ENCODE results near the gene CPSF2.
"Not testable (repeated sequence)": the region's sequence is repeated elsewhere in the genome, so short reads cannot be mapped to it uniquely, and the experiment has no call there.

CPSF2 gene

DNA sequence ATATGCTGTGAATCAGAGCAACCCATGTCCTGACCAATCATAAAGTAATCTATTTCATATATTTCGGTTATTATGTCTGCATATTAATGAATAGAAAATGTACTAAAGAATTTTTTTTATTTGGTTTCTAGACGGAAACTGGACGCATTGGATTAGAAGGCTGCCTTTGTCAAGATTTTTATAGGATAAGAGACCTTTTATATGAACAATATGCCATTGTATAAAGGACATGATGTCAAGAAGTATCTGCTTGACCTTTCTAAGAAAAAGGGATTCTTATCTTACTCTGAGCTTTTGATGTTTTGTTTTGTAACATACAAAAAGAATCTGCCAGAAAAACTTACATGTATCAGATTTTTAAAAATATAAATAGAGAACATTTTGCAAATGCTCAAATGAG is 39.8 kb downstream of the CPSF2 start:
- DNase-seq, result no peak

DNA sequence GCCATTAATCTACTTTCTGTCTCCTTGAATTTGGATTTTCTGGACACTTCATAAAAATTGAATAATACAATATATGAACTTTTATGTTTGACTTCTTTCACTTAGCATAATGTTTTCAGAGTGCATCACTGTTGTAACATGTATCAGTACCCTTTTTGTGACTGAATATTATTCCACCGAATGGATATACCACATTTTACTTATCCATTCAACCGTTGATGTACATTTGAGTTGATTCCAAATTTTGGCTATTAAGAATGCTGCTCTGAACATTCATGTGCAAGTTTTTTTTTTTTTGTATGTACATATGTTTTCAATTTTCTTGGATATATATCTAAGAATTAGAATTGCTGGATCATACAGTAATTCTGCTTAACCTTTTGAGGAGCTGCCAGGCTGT is 43.2 kb downstream of the CPSF2 start:
- DNase-seq, result no peak

DNA sequence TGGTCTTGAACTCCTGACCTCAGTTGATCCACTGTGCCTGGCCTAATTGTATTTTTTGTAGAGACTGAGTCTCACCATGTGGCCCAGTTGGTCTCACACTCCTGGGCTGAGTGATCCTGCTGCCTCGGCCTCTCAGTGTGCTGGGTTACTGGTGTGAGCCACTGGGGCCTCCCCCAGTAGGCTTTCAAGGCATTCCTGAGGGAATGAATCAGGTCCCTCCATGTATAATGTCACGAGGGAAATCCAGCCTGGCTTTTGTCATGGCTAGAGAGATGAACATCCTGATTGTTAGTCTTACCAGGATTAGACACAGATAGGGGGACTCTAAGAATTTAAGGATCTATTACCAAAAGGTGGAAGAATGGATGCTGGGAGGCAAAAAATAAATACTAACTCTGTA is 51.9 kb downstream of the CPSF2 start:
- no peak for DNase-seq

DNA sequence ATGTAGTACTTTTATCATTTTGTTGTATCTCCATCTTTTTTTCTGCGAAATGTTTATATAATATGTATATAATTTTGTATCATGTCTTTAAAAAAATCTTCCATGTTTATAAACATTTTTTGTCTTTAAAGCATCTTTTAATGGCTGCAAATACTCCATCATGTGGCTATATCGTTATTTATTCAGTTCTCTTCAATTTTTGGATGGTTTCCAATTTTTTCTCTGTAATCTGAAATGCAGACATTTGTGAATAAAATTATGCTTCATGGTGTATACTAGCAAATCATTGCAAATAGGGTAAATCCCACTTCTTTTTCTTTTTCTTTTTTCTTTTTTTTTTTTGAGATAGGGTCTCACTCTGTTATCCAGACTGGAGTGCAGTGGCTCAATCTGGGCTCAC is 54.0 kb downstream of the CPSF2 start:
- peak; percentile 11 for DNase-seq

DNA sequence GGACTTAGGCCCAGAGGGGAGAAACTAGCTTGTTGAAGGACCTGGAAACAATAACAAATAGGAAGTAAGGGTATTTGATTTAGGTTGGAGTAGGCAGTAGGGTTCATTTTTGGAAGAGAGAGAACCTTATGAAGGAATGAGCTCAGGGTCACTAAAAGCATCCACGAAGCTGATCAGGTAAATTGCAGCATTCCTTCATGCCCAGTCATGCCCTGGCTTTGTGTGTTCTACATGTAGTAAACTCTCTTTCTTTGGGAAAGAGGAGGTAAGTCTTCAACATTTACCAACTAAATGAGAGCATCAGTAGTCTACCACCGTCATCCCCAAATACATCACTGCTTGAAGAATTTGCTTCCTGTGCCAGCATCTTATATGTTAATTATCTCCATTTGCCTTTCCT is 54.7 kb downstream of the CPSF2 start:
- no peak for DNase-seq

DNA sequence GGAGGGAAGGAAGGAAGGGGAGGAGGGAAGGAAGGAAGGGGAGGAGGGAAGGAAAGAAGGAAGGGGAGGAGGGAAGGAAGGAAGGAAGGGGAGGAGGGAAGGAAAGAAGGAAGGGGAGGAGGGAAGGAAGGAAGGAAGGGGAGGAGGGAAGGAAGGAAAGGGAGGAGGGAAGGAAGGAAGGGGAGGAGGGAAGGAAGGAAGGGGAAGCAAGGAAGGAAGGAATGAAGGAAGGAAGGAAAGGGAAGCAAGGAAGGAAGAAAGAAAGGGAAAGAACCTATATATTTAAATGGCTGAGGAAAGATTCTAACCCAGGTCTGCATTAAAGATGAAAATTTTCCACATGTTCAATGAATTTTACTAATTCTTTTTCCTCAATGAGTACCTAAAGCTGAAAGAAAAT is 57.4 kb downstream of the CPSF2 start:
- DNase-seq, result not testable (repeated sequence)

DNA sequence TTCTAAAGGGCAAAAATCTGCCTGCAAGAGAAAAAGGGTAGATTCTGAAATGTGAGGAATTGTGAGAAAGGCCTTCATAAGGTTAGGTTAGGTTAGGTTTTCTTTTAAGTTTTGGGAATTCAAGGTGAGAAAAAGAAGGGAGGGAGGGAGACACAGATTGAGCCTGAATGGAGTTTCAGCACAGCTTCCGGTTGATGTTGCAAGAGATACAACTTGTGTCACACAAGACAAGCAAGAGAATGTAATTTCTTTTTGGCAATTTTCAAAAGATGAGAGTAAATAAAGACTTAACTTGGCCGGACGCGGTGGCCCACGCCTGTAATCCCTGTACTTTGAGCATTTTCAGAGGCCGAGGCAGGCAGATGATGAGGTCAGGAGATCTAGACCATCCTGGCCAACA is 63.8 kb downstream of the CPSF2 start:
- no peak for DNase-seq

DNA sequence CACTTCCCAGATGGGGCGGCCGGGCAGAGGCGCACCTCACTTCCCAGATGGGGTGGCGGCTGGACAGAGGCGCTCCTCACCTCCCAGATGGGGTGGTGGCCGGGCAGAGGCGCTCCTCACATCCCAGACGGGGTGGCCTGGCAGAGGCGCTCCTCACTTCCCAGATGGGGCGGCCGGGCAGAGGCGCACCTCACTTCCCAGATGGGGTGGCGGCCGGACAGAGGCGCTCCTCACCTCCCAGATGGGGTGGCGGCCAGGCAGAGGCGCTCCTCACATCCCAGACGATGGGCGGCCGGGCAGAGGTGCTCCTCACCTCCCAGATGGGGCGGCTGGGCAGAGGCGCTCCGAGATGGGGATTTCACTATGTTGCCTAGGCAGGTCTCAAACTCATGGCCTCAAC is 65.8 kb downstream of the CPSF2 start:
- not testable (repeated sequence) for DNase-seq

DNA sequence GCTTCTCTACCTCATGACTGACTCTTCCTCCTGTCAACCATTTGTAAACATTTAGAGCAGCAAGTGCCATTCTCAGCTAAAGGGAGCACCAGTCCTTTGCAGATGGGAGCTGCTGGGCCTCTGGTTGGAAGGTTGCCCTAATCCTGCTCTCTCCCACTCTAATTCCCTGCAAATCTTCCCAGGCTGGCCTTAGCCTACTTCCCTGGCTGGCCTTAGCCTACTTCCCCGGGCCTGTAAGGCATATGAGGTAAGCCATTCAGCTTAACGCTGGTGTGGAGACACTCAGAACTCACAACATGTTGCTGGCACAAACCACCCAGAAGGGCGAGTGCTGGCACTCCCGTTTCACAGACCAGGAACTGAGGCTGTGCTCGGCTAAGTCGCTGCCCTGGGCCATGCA is 69.0 kb downstream of the CPSF2 start:
- DNase-seq, result no peak

DNA sequence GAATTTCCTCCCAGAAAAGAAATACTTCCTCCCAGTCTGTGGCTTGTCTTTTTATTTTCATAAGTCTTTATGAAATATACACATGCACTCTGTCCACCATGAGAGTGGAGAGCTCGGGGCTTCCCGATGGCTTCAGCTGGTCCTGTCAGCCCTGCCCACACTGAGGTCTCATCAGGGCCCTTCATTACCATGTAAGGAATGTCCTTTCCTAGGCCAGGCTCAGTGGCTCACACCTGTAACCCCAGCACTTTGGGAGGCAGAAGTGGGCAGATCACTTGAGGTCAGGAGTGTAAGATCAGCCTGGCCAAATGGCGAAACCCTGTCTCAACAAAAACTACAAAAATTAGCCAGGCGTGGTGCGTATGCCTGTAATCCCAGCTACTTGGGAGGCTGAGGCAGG is 77.0 kb downstream of the CPSF2 start:
- no peak for DNase-seq

DNA sequence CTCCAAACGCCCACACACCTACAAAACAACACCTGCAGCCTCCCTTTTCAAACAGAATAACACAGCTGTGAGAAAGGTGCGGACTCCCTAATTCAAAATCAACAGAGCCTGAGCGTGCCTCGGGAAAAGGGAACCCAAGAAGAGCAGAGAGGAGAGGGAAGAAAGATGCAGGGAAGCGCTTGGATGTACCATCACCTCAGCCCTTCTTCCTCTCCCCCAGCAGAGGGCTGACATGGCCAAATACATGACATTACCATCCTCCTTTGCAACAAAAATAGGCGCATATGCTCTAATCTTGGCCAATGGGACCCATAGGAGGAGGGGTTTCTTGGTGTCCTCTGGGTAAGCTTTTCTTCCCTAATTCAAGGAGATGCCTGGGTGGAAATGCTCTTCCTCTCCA is 78.0 kb downstream of the CPSF2 start:
- DNase-seq, result no peak

DNA sequence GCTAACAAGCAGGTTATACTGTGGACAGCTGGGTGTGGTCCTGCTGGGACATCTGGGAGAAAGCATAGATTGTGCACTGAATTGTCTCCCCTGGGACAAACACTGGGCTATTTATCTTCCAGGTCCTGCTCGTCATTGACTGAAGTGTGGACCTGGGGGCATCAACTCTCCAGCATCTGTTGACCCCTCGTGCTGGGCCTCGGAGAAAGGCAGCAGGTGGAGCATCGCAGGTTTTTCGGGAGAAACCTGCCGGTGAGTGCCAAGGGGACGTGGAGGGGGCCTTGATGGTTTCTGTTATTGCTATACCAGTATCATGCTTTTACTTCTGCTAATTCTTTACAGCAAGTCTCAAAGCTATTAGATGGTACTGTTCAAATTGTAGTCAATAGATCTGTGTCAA is 81.3 kb downstream of the CPSF2 start:
- DNase-seq, result no peak

DNA sequence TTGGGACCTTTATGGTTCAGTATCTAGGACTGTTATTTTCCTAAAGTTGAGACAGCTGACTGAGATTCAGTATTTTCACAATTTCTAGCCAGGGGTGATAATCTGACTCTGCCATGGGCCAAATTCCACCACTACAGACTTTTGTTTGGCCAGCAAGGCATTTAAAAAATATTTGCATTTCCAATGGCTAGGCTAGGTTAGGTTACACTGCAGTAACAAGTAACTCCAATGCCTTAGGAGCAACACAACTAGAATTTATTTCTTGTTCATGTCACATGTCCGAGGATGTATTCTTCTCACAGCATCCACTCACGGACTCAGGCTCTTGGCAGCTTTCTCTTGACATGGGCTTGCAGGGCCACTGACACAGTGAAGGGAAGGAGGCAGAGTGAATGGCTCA is 83.0 kb downstream of the CPSF2 start:
- DNase-seq, result no peak

DNA sequence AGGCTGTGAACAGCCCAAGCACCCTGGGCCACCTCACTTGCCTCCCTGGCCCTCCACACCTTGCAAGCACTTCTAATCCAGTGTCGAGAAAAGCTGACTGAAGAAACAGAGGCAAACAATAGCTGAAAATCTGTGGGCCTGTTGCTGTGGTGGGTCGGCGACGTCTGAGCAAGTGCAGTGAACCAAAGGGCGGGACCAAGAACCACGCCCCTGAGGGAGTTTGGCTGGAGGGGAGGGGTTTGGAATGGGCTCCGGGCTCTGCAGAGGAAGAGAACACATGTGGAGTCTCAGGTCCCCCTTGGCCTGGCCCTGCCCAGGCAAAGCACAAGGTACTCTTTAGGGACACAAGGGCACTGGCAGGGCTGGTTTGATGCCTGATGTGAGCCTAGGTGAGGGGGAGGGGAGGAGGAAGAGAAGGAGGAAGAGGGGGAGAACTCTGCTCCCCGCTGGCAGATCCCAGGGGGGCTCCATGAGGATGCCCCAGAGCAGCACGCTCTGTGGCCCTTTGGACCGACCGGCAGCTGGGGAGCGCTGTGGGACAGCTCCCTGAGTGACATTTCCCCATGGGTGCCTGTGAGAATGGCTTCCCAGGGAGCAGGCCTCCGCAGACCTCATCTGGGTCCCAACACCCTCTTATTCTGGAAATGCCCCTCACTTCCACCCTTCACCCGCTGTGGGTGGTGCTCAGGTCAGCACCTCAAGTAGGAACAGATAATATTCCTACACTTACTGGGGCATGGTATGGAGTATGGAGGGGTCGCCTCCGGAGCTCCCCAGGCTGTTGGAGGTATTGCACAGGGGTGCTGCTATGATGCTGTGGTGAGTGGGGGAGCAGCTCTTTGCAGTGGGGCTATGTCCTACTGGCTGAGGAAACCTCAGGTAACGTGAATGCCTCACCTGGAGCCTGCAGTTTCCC is 85.5 kb downstream of the CPSF2 start:
- no peak for DNase-seq

DNA sequence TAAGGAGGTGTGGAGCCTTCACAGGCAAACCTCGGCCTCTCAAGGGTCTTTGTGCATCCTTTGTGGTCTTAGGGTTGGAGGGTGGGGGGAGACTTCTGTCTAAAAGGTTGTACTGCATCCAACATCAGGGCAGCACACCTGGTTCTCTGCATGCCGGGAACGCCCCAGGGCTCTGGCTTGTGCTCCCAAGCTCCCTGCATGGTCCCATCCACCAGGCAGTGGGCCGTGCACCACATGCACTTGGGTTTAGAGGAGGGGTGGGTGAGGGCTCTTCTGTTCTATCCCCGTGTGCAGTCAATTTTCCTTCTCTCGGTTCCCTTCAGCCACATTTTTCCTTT is 86.1 kb downstream of the CPSF2 start:
- DNase-seq, result no peak

DNA sequence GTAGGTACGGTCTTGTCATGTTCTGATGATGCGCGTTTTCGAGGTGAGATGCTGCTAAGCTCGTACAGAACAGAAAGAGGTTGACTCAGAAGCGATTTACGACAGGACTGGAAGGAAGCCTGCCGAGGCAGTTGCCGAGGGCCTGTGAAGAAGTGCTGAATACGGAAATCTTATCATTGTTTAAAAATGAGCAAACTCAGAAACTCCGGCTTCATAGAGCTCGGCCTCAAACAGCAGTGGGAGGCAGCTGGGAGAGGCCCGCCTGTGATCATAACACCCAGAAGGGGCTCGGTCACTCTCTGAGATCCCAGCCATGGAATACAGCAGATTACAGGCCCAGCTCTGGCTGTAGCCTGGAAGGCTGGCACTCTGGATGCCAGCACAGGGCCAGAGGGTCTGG is 87.4 kb downstream of the CPSF2 start:
- DNase-seq, result no peak

DNA sequence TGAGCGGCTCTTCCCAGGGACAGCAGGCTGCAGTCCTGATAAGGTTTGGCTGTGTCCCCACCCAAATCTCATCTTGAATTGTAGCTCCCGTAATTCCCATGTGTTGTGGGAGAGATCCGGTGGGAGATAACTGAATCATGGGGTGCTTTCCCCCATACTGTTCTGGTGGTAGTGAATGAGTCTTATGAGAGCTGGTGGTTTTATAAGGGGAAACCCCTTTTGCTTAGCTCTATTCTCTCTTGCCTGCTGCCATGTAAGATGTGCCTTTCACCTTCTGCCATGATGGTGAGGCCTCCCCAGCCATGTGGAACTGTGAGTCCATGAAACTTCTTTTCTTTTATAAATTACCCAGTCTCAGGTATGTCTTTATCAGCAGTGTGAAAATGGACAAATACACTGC is 91.4 kb downstream of the CPSF2 start:
- DNase-seq, result not testable (repeated sequence)

DNA sequence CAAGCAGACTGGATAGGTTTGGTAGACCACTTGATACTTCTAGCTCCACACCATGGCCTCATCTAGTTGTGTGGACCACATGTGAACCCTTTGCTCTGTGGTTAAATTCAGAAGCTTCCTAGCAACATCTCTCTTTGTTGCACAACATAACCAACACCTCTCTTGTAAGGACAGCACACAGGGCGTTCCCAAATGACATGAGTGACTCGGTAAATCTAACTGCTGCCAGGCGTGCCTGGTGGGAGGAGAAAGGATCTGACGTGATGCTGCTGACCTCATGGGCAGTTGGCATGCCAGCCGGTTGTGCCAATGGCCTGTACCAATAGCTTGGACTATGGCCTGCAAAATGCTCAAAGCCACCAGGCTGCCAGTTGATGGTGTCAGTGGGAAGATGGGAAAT is 93.8 kb downstream of the CPSF2 start:
- DNase-seq, result no peak

DNA sequence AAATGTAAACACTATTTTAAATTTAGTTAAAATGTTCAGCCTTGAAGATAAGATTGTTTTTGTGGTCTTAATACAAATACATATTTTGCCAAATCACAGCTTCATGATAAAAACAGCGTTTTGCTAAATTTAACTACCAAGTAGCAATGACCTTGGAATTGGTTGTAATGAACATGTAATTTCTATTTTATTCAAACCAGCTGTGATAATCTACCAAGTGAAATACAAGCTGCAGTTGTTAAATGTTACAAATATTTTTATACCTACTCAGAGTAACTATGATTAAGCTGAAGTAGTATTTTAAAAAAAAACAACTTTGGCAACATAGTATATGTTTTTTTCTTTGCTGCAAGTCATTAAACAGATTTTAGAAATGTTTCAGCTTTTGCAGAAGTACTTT is 96.2 kb downstream of the CPSF2 start:
- DNase-seq, result no peak
